Sigmoid colon (tissue), 7 donors: Measurements from ENCODE around the gene RNF169. TPM values are rescaled to one million over a fixed set of nuclear protein-coding genes. Genes with fewer than 3 reads are reported as not detected.

Source experiments
- DNase-seq: peaks from one replicate; pipeline ENCODE4 v3.0.0-alpha.2; 2019
- H3K27ac ChIP-seq, 4 donors: fragments of 200-600 bp; sonication (generic); one replicate each; pipeline ENCODE4 v1.5.1; 2016 to 2019; ENCODE audit warnings: mild to moderate bottlenecking in 1 of 4
- H3K27me3 ChIP-seq, 3 donors: fragments of 200-600 bp; sonication (generic); one replicate each; pipeline ENCODE4 v1.5.1; 2019; ENCODE audit warnings: mild to moderate bottlenecking in 1 of 3
- H3K36me3 ChIP-seq, 4 donors: fragments of 200-600 bp; sonication (generic); one replicate each; pipeline ENCODE4 v1.5.1; 2016 to 2019
- H3K4me1 ChIP-seq, 4 donors: fragments of 200-600 bp; sonication (generic); one replicate each; pipeline ENCODE4 v1.5.1; 2017 to 2019
- H3K4me3 ChIP-seq, 4 donors: fragments of 200-600 bp; sonication (generic); one replicate each; pipeline ENCODE4 v1.5.1; 2017 to 2019; ENCODE audit warnings: mild to moderate bottlenecking in 2 of 4, moderate library complexity in 1 of 4
- H3K9me3 ChIP-seq, 4 donors: fragments of 200-600 bp in 3 of 4; sonication (generic) in 3 of 4; one replicate each; pipeline versions ENCODE4 v1.5.1 to v1.6.1; 2013 to 2019
- CTCF ChIP-seq, 4 experiments: fragments of 450-650 bp in 3 of 4; fragments of 200-600 bp in 1 of 4; IDR thresholded peaks; one replicate each; pipeline ENCODE4 v1.5.1; 2016 to 2019; ENCODE audit warnings: antibody characterized with exemption in 4 of 4, mild to moderate bottlenecking in 3 of 4, moderate library complexity in 2 of 4
- EP300 ChIP-seq, 4 donors: sonication (generic); formaldehyde crosslinking; IDR thresholded peaks; one replicate each; pipeline ENCODE4 v1.6.1; 2017; ENCODE audit warnings: antibody characterized with exemption in 4 of 4
- POLR2A ChIP-seq, 2 donors: fragments of 450-650 bp; IDR thresholded peaks; one replicate each; pipeline ENCODE4 v1.6.1; 2016; ENCODE audit warnings: antibody characterized with exemption in 2 of 2, mild to moderate bottlenecking in 2 of 2, moderate library complexity in 2 of 2
- POLR2AphosphoS5 ChIP-seq, 4 donors: sonication (generic); formaldehyde crosslinking; IDR thresholded peaks; one replicate each; pipeline ENCODE4 v1.6.1; 2017; ENCODE audit warnings: antibody characterized with exemption in 4 of 4
- WGBS, 2 donors: extraction: QIAGEN DNeasy Blood & Tissue Kit; methylation state at CpG; one replicate each; pipeline ENCODE4 v1.1.7; 2013; 5-methylcytosine and 5-hydroxymethylcytosine counted together
- intact Hi-C: fragments of 100-400 bp; cut with DNase I; formaldehyde crosslinking; loops from one replicate; pipeline ENCODE4 v1.15.1; 2023
- polyA plus RNA-seq, 3 donors: library from polyadenylated mRNA; stranded (reverse); fragments of 200-250 nt; gene quantifications; one replicate each; pipeline ENCODE4 v1.2.3, GENCODE V29; 2013
- total RNA-seq, 4 donors: library from RNA; depleted of rRNA; stranded (reverse); fragments of >200 nt; gene quantifications; one replicate each; pipeline ENCODE4 v1.1.0, GENCODE V29; 2016
- donor health status: healthy with polysubstance abuse.
- donor health status: Bipolar disorder and iron deficiency.
- donor health status: healthy.

Gene RNF169
- total and polyA plus RNA-seq, 7 donors = 1.6 to 27.7 (median 20.3) TPM

GRCh38 chr11:74826901-74827300, 78.3 kb downstream of the RNF169 start:
- Histone ChIP-seq H3K4me3 (no peak overlapping the region), H3K27me3 (no peaks in the 10 kb centered on the region), H3K36me3 (peaks cover 0 to 7% (median 0%) of the 10 kb centered on the region in 4 donors), H3K27ac (no peak overlapping the region), H3K9me3 (peaks cover 0 to 6% (median under 1%) of the 10 kb centered on the region in 4 donors), H3K4me1 (peaks cover 0 to 17% (median 16%) of the 10 kb centered on the region in 4 donors)
- no peak for TF ChIP-seq EP300 (IDR thresholded peaks at IDR 0.05)
- TF ChIP-seq CTCF (IDR thresholded peaks at IDR 0.05) = no peak
- TF ChIP-seq POLR2AphosphoS5 (IDR thresholded peaks at IDR 0.05) = no peak
- no peak for TF ChIP-seq POLR2A (IDR thresholded peaks at IDR 0.05)
- intact Hi-C loops = no loop called here
- no peak for DNase-seq
- 73 to 100% methylated on average over 4 of the region's 4 CpGs for WGBS, 2 donors

GRCh38 chr11:74837191-74837590, 88.5 kb downstream of the RNF169 start:
- Histone ChIP-seq H3K4me1 (peaks cover 0 to 25% (median 11%) of the 10 kb centered on the region in 4 donors), H3K36me3 (peaks cover 10 to 54% (median 18%) of the 10 kb centered on the region in 4 donors), H3K9me3 (no peaks in the 10 kb centered on the region), H3K4me3 (no peak overlapping the region), H3K27me3 (no peaks in the 10 kb centered on the region), H3K27ac (no peak overlapping the region)
- TF ChIP-seq POLR2A (IDR thresholded peaks at IDR 0.05) = no peak
- TF ChIP-seq POLR2AphosphoS5 (IDR thresholded peaks at IDR 0.05) = no peak
- no peak for TF ChIP-seq EP300 (IDR thresholded peaks at IDR 0.05)
- no peak for TF ChIP-seq CTCF (IDR thresholded peaks at IDR 0.05)
- WGBS, 2 donors = 94 to 98% methylated on average over 1 of the region's 1 CpG
- DNase-seq = no peak
- intact Hi-C loops = no loop called here

GRCh38 chr11:74838188-74838587, 89.5 kb downstream of the RNF169 start:
- TF ChIP-seq EP300 (IDR thresholded peaks at IDR 0.05) = no peak
- TF ChIP-seq POLR2AphosphoS5 (IDR thresholded peaks at IDR 0.05) = no peak
- TF ChIP-seq POLR2A (IDR thresholded peaks at IDR 0.05) = no peak
- TF ChIP-seq CTCF (IDR thresholded peaks at IDR 0.05) = no peak
- Histone ChIP-seq H3K27me3 (no peaks in the 10 kb centered on the region), H3K36me3 (peaks cover 10 to 64% (median 20%) of the 10 kb centered on the region in 4 donors), H3K9me3 (no peaks in the 10 kb centered on the region), H3K4me1 (peaks cover 0 to 27% (median 11%) of the 10 kb centered on the region in 4 donors), H3K4me3 (no peak overlapping the region), H3K27ac (no peak overlapping the region)
- 100% methylated on average over 1 of the region's 1 CpG for WGBS, 2 donors
- intact Hi-C loops = no loop called here
- DNase-seq = no peak

GRCh38 chr11:74839446-74839845, 90.8 kb downstream of the RNF169 start:
- no peaks in the 10 kb centered on the region for H3K27me3 ChIP-seq
- peaks cover 10 to 75% (median 22%) of the 10 kb centered on the region in 4 donors for H3K36me3 ChIP-seq
- no peaks in the 10 kb centered on the region for H3K9me3 ChIP-seq
- intact Hi-C loops = no loop called here
- no peak for TF ChIP-seq POLR2A (IDR thresholded peaks at IDR 0.05)
- no peak for TF ChIP-seq EP300 (IDR thresholded peaks at IDR 0.05)
- no peak for TF ChIP-seq POLR2AphosphoS5 (IDR thresholded peaks at IDR 0.05)
- no peak for TF ChIP-seq CTCF (IDR thresholded peaks at IDR 0.05)
- no peak overlapping the region for H3K27ac ChIP-seq
- no peak overlapping the region for H3K4me3 ChIP-seq
- H3K4me1 ChIP-seq = peaks cover 0 to 20% (median 6%) of the 10 kb centered on the region in 4 donors
- DNase-seq = no peak
- 72 to 83% methylated on average over 1 of the region's 1 CpG for WGBS, 2 donors

- peaks cover 0 to 15% (median 5%) of the 10 kb centered on the region in 4 donors for H3K4me1 ChIP-seq
- no peaks in the 10 kb centered on the region for H3K9me3 ChIP-seq
- DNase-seq = no peak
- H3K27me3 ChIP-seq = no peaks in the 10 kb centered on the region
- H3K27ac ChIP-seq = no peak overlapping the region
- intact Hi-C loops = no loop called here
- TF ChIP-seq POLR2A (IDR thresholded peaks at IDR 0.05) (no peak), POLR2AphosphoS5 (IDR thresholded peaks at IDR 0.05) (no peak), CTCF (IDR thresholded peaks at IDR 0.05) (no peak), EP300 (IDR thresholded peaks at IDR 0.05) (no peak)
- peaks cover 10 to 75% (median 20%) of the 10 kb centered on the region in 4 donors for H3K36me3 ChIP-seq
- H3K4me3 ChIP-seq = no peak overlapping the region
- WGBS, 2 donors = 67 to 88% methylated on average over 2 of the region's 2 CpGs
Observed at GRCh38 chr11:74839971-74840370, 91.3 kb downstream of the RNF169 start.
